H9 (cell line): Measurements from ENCODE around the gene MOCS2. TPM values are rescaled to one million over a fixed set of nuclear protein-coding genes. Genes with fewer than 3 reads are reported as not detected.

Source experiments
- DNase-seq: peaks from one replicate; pipeline ENCODE4 v3.0.0-alpha.2; 2017
- H2AFZ ChIP-seq: one replicate; pipeline ENCODE4 v1.6.1; 2013; ENCODE audit warnings: mild to moderate bottlenecking, low read length, control low read depth, moderate library complexity
- H2AK5ac ChIP-seq: 2 replicates; pipeline ENCODE4 v1.6.1; 2013; ENCODE audit warnings: low read length, control low read depth, mixed read lengths; ENCODE audit not compliant: insufficient read length
- H2BK120ac ChIP-seq: one replicate; pipeline ENCODE4 v1.6.1; 2013; ENCODE audit warnings: low read depth, mild to moderate bottlenecking, low read length, control low read depth, inconsistent platforms; ENCODE audit not compliant: poor library complexity, severe bottlenecking
- H2BK12ac ChIP-seq: 2 replicates; pipeline ENCODE4 v1.6.1; 2013; ENCODE audit warnings: low read length, control low read depth, mixed read lengths, low read depth; ENCODE audit not compliant: insufficient read length
- H2BK15ac ChIP-seq: 2 replicates; pipeline ENCODE4 v1.6.1; 2013; ENCODE audit warnings: low read depth, low read length, control low read depth
- H2BK20ac ChIP-seq: one replicate; pipeline ENCODE4 v1.6.1; 2013; ENCODE audit warnings: low read depth, mild to moderate bottlenecking, low read length, control low read depth, inconsistent platforms; ENCODE audit not compliant: poor library complexity, severe bottlenecking
- H2BK5ac ChIP-seq: 2 replicates; pipeline ENCODE4 v1.6.1; 2013; ENCODE audit warnings: low read length, control low read depth, mixed read lengths; ENCODE audit not compliant: insufficient read length
- H3K14ac ChIP-seq: 2 replicates; pipeline ENCODE4 v1.6.1; 2013; ENCODE audit warnings: low read length, control low read depth; ENCODE audit not compliant: insufficient read depth
- H3K18ac ChIP-seq: 2 replicates; pipeline ENCODE4 v1.6.1; 2013; ENCODE audit warnings: low read depth, mild to moderate bottlenecking, mixed read lengths, low read length, control low read depth; ENCODE audit not compliant: insufficient read length
- H3K23ac ChIP-seq: 2 replicates; pipeline ENCODE4 v1.6.1; 2013; ENCODE audit warnings: low read length, control low read depth, mixed read lengths, low read depth; ENCODE audit not compliant: insufficient read length
- H3K23me2 ChIP-seq: 2 replicates; pipeline ENCODE4 v1.6.1; 2013; ENCODE audit warnings: low read depth, mild to moderate bottlenecking, mixed read lengths, low read length, control low read depth; ENCODE audit not compliant: insufficient read length, poor library complexity, severe bottlenecking
- H3K27ac ChIP-seq: 2 replicates; pipeline ENCODE4 v1.5.1; 2013; ENCODE audit warnings: low read length, control low read depth, mixed read lengths, low read depth; ENCODE audit not compliant: insufficient read length
- H3K27me3 ChIP-seq: 2 replicates; pipeline ENCODE4 v1.6.1; 2013; ENCODE audit warnings: low read length, control low read depth, inconsistent platforms; ENCODE audit not compliant: insufficient read depth
- H3K4ac ChIP-seq: 2 replicates; pipeline ENCODE4 v1.6.1; 2013; ENCODE audit warnings: low read depth, mild to moderate bottlenecking, control low read depth, inconsistent platforms, low read length, moderate library complexity
- H3K4me1 ChIP-seq: 2 replicates; pipeline ENCODE4 v1.6.1; 2013; ENCODE audit warnings: low read length, control low read depth, inconsistent platforms; ENCODE audit not compliant: insufficient read depth
- H3K4me2 ChIP-seq: 2 replicates; pipeline ENCODE4 v1.6.1; 2013; ENCODE audit warnings: low read length, control low read depth, mixed read lengths; ENCODE audit not compliant: insufficient read length, insufficient read depth
- H3K56ac ChIP-seq: 2 replicates; pipeline ENCODE4 v1.6.1; 2013; ENCODE audit warnings: low read depth, mild to moderate bottlenecking, mixed read lengths, low read length, control low read depth; ENCODE audit not compliant: insufficient read length
- H3K79me1 ChIP-seq: 2 replicates; pipeline ENCODE4 v1.6.1; 2013; ENCODE audit warnings: low read depth, mild to moderate bottlenecking, moderate library complexity, low read length, control low read depth, inconsistent platforms; ENCODE audit not compliant: insufficient read depth, poor library complexity, severe bottlenecking
- H3K79me2 ChIP-seq: 2 replicates; pipeline ENCODE4 v1.6.1; 2013; ENCODE audit warnings: low read length, control low read depth, inconsistent platforms; ENCODE audit not compliant: insufficient read depth
- H3K9ac ChIP-seq: 2 replicates; pipeline ENCODE4 v1.6.1; 2013; ENCODE audit warnings: low read length, control low read depth, mixed read lengths; ENCODE audit not compliant: insufficient read length; ENCODE audit errors: extremely low read depth
- H3K9me3 ChIP-seq: one replicate; pipeline ENCODE4 v1.6.1; 2013; ENCODE audit warnings: low read depth, low read length, inconsistent platforms; ENCODE audit not compliant: control insufficient read depth
- H3T11ph ChIP-seq: one replicate; pipeline ENCODE4 v1.6.1; 2013; ENCODE audit warnings: mild to moderate bottlenecking, low read length, control low read depth, inconsistent platforms
- H4K20me1 ChIP-seq: one replicate; pipeline ENCODE4 v1.6.1; 2013; ENCODE audit not compliant: control insufficient read depth, insufficient read length, insufficient read depth
- H4K5ac ChIP-seq: 2 replicates; pipeline ENCODE4 v1.6.1; 2013; ENCODE audit warnings: low read depth, mild to moderate bottlenecking, mixed read lengths, low read length, control low read depth; ENCODE audit not compliant: insufficient read length
- H4K8ac ChIP-seq: replicated peaks from 2 replicates; pipeline ENCODE4 v1.6.1; 2013; ENCODE audit warnings: low read length, control low read depth, mixed read lengths, low read depth; ENCODE audit not compliant: insufficient read length
- H4K91ac ChIP-seq: 2 replicates; pipeline ENCODE4 v1.6.1; 2013; ENCODE audit warnings: low read depth, mild to moderate bottlenecking, moderate library complexity, mixed read lengths, low read length, control low read depth; ENCODE audit not compliant: insufficient read length
- H3K27ac Mint-ChIP-seq, 3 experiments: 2 replicates in 2 of 3; 3 replicates in 1 of 3; pipeline ENCODE4 v1.8.0; 2020 to 2021; ENCODE audit warnings: mixed read lengths in 3 of 3, mild to moderate bottlenecking in 1 of 3, moderate library complexity in 1 of 3
- H3K27me3 Mint-ChIP-seq: 2 replicates; pipeline ENCODE4 v1.8.0; 2021; ENCODE audit warnings: low read depth, mild to moderate bottlenecking, moderate library complexity, mixed read lengths
- H3K36me3 Mint-ChIP-seq, 3 experiments: 2 replicates in 2 of 3; 3 replicates in 1 of 3; pipeline ENCODE4 v1.8.0; 2020 to 2021; ENCODE audit warnings: low read depth in 3 of 3, mixed read lengths in 3 of 3; ENCODE audit not compliant: insufficient read depth in 1 of 3
- H3K4me1 Mint-ChIP-seq, 2 experiments: 2 replicates each; pipeline ENCODE4 v1.8.0; 2020; ENCODE audit warnings: mixed read lengths in 2 of 2
- H3K4me3 Mint-ChIP-seq, 2 experiments: 2 replicates in 1 of 2; 3 replicates in 1 of 2; pipeline ENCODE4 v1.8.0; 2020 to 2021; ENCODE audit warnings: mild to moderate bottlenecking in 2 of 2, mixed read lengths in 2 of 2, moderate library complexity in 1 of 2
- H3K9me3 Mint-ChIP-seq, 2 experiments: 2 replicates in 1 of 2; 3 replicates in 1 of 2; pipeline ENCODE4 v1.8.0; 2020; ENCODE audit warnings: mild to moderate bottlenecking in 2 of 2, mixed read lengths in 2 of 2, moderate library complexity in 1 of 2
- WGBS: extraction: QIAGEN DNeasy Blood & Tissue Kit; methylation state at CpG from one replicate; pipeline ENCODE4 v1.1.7; 2013; ENCODE audit warnings: missing lambda C conversion rate, low lambda C conversion rate, mixed read lengths; ENCODE audit not compliant: insufficient read length; ENCODE audit errors: extremely low coverage; 5-methylcytosine and 5-hydroxymethylcytosine counted together
- total RNA-seq: library from RNA; stranded (reverse); gene quantifications from 2 replicates; pipeline ENCODE4 v1.2.1, GENCODE V29; 2021
- TF ChIP-seq, protein P1 (sequence below): fragments of 200-600 bp; sonication (generic); conservative IDR thresholded peaks from 3 replicates; pipeline ENCODE4 v1.8.0; 2021; ENCODE audit warnings: antibody characterized with exemption, mild to moderate bottlenecking

MOCS2 gene
- total RNA-seq, 1 experiment from 2014 or later, result 24.8 TPM

DNA sequence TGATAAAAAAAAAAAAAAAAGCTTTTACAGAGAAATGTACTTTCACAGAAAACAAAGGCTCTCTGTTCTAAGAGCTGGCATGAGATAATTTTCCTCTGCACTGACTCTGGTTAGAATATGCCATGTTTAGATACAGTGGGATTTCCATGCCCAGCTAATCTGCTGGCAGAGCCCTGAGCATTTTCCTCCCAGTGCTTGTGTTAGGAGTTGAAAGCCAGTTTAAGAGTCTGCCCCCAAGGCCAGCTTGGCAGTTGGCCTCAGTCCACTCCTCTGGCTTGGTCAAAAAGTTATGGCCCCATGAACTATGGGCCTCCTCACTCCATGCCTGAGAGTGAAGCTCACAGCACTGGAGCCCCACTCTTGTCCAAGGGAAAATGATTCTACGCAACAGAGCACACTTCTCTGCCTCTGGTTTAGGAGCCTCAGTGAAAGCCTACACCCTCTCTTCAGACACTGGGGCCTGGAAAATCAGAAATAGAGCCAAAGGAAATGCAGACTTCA is 21.9 kb downstream of the MOCS2 start:
- WGBS, result no CpG with 5 or more reads among the region's 1 CpG
- Histone ChIP-seq H3K4me2 (no peak overlapping the region), H3T11ph (no peak overlapping the region), H2BK12ac (no peak overlapping the region), H3K79me2 (no peaks in the 10 kb centered on the region), H3K4ac (no peak overlapping the region), H4K20me1 (no peaks in the 10 kb centered on the region), H2BK120ac (no peak overlapping the region), H3K27me3 (no peaks in the 10 kb centered on the region), H3K9ac (no peak overlapping the region), H4K91ac (no peak overlapping the region), H3K23ac (no peak overlapping the region), H2AFZ (no peak overlapping the region), H2AK5ac (no peak overlapping the region), H3K56ac (no peak overlapping the region), H4K5ac (no peak overlapping the region), H2BK15ac (no peak overlapping the region), H3K18ac (no peak overlapping the region), H2BK5ac (no peak overlapping the region), H2BK20ac (no peak overlapping the region), H3K4me1 (no peaks in the 10 kb centered on the region), H3K79me1 (no peaks in the 10 kb centered on the region), H3K9me3 (no peaks in the 10 kb centered on the region), H3K14ac (no peak overlapping the region; the same call in 1 of the 2 replicates), H4K8ac (no peak overlapping the region), H3K27ac (no peak overlapping the region), H3K23me2 (no peaks in the 10 kb centered on the region)
- H3K4me1 Mint-ChIP-seq, result no peaks in the 10 kb centered on the region
- H3K36me3 Mint-ChIP-seq, result no peaks in the 10 kb centered on the region
- H3K9me3 Mint-ChIP-seq, result no peaks in the 10 kb centered on the region
- no peak overlapping the region for H3K4me3 Mint-ChIP-seq
- no peaks in the 10 kb centered on the region for H3K27me3 Mint-ChIP-seq
- no peak overlapping the region for H3K27ac Mint-ChIP-seq
- TF ChIP-seq, protein P1, sequence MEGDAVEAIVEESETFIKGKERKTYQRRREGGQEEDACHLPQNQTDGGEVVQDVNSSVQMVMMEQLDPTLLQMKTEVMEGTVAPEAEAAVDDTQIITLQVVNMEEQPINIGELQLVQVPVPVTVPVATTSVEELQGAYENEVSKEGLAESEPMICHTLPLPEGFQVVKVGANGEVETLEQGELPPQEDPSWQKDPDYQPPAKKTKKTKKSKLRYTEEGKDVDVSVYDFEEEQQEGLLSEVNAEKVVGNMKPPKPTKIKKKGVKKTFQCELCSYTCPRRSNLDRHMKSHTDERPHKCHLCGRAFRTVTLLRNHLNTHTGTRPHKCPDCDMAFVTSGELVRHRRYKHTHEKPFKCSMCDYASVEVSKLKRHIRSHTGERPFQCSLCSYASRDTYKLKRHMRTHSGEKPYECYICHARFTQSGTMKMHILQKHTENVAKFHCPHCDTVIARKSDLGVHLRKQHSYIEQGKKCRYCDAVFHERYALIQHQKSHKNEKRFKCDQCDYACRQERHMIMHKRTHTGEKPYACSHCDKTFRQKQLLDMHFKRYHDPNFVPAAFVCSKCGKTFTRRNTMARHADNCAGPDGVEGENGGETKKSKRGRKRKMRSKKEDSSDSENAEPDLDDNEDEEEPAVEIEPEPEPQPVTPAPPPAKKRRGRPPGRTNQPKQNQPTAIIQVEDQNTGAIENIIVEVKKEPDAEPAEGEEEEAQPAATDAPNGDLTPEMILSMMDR, result no peak
- no peak for DNase-seq
